ENCODE data around the gene PTGDS.

DNA sequence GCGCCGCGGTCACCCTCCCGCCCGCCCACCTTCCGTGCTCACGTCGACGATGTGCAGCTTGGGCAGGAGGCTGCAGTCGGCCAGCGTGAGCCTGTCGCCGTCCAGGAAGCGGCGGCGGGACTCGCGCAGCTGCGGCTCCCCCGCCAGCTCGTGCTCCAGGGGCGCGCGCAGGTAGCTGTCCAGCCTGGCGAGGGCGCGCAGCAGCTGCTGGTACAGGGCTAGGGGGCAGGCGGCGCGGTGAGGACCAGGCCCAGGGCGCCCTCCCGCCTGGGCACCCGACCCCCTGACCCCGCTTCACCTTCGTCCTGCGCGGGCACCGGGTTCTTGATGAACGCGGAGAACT lies 17.6 kb downstream of the PTGDS start:
- TF ChIP-seq, protein P1, sequence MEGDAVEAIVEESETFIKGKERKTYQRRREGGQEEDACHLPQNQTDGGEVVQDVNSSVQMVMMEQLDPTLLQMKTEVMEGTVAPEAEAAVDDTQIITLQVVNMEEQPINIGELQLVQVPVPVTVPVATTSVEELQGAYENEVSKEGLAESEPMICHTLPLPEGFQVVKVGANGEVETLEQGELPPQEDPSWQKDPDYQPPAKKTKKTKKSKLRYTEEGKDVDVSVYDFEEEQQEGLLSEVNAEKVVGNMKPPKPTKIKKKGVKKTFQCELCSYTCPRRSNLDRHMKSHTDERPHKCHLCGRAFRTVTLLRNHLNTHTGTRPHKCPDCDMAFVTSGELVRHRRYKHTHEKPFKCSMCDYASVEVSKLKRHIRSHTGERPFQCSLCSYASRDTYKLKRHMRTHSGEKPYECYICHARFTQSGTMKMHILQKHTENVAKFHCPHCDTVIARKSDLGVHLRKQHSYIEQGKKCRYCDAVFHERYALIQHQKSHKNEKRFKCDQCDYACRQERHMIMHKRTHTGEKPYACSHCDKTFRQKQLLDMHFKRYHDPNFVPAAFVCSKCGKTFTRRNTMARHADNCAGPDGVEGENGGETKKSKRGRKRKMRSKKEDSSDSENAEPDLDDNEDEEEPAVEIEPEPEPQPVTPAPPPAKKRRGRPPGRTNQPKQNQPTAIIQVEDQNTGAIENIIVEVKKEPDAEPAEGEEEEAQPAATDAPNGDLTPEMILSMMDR (IDR thresholded peaks at IDR 0.05), result no peak
- no peak for TF ChIP-seq POLR2A (IDR thresholded peaks at IDR 0.05; ENCODE audit: low read depth)
- no peak for TF ChIP-seq EP300 (IDR thresholded peaks at IDR 0.05)
- no peak for TF ChIP-seq POLR2AphosphoS5 (IDR thresholded peaks at IDR 0.05)

All from esophagus muscularis mucosa (tissue), 4 donors.